LNCAP (cell line): Measurements from ENCODE around the gene MCF2L2.

ENCODE experiments used
- TF ChIP-seq, protein P1 (sequence below): fragments of 450-650 bp; IDR thresholded peaks from 2 replicates; pipeline ENCODE4 v1.5.1; 2017; ENCODE audit warnings: mild to moderate bottlenecking

MCF2L2 gene

DNA sequence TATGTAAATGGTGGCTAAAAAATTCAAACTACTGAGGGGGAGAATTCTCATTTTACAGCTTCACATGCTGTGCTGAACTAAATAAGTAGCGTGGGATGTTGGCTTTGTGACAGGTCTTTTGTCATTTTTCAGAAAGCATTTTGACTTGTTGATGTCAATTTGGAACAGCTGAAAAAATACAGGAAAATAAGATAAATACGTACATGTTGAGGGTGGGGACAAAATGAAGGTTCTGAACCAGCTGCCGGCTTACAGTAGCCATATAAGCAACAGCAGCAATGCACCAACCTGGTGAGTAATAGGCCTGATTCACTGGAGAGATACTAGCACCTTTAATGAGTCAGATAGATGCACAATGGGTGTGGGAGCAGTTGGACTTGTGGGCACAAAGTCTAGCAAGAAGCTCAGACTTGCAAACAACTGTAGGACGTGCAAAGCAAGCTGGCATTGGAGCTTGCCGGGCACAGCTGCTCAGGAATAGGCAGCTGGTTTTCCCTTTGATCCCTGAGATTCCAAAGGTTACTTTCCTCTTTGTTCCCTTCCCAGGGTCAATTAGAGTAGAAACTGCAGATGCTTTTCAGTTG, 162.5 kb downstream of the MCF2L2 start:
- TF ChIP-seq, protein P1, sequence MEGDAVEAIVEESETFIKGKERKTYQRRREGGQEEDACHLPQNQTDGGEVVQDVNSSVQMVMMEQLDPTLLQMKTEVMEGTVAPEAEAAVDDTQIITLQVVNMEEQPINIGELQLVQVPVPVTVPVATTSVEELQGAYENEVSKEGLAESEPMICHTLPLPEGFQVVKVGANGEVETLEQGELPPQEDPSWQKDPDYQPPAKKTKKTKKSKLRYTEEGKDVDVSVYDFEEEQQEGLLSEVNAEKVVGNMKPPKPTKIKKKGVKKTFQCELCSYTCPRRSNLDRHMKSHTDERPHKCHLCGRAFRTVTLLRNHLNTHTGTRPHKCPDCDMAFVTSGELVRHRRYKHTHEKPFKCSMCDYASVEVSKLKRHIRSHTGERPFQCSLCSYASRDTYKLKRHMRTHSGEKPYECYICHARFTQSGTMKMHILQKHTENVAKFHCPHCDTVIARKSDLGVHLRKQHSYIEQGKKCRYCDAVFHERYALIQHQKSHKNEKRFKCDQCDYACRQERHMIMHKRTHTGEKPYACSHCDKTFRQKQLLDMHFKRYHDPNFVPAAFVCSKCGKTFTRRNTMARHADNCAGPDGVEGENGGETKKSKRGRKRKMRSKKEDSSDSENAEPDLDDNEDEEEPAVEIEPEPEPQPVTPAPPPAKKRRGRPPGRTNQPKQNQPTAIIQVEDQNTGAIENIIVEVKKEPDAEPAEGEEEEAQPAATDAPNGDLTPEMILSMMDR: no peak

DNA sequence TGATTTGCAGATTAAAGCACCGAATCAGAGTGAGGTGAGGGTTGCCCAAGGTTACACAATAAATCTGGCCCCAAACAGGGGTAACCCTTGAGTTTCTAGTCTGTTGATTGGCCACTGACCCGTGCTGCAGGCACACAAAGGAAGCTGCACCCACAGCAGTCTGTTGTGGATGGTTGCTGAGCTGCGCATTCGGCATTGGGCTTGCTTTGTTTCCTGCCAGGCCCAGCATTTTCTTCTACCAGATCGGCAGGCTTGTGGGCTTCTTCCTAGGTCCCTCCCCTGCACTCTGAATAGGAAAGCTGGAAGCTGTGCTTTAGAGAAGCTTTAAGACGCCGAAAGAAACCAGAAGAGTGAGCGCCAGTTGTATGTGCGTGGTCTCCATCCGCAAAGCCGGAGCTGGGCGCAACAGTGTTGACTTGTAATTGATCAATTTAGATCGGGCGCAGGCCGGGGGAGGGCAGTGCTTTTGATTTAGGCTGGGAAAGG, 163.2 kb downstream of the MCF2L2 start:
- TF ChIP-seq, protein P1: no peak

DNA sequence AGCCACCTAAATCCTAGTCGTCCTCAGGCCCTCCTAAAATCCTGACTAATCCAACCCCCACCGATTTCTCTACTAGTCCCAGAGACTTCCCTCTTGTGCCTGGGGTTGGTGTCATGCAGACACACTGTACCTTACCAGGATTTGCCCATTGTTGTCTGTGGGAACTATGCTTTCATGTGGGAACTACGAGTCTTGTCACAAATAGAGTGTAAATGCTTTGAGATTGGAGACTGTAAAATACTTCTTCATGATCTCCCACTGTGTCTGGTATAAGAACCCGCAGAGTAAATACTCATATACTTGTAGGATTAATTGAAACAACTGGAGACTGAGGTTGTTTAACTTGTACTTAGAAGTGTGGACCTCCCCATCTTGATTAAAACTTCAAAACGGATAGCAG, 164.2 kb downstream of the MCF2L2 start:
- TF ChIP-seq, protein P1: no peak

DNA sequence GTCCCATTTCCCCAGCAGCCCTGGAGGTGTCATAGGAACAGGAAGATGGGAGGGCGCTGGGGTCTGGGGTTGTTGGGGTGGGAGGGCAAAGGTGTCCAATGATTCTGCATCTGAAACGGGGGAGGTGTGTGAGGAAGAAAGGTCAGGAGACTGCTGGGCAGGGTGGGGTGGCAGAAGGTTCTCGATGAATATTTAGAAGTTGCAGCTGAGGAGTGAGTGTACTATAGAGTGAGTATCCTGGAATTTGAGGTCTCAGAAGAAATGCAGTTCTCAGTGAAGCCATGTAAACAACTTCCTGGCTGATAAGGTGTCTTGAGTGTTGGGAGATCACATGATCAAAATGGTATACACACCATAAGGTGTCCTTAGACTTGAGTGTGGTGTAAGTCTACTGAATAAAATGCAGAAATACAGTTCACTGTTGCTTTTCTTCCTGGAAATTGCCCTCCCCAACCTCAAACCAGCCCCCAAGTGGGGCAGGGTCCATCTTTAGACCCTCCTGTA, 165.5 kb downstream of the MCF2L2 start:
- TF ChIP-seq, protein P1: no peak

- TF ChIP-seq, protein P1: no peak
Observed at GRCh38 chr3:183261151-183261724, 167.2 kb downstream of the MCF2L2 start.

GRCh38 chr3:183260167-183260904, 168.1 kb downstream of the MCF2L2 start:
- TF ChIP-seq, protein P1: no peak

- TF ChIP-seq, protein P1: no peak
Observed at GRCh38 chr3:183259621-183260020, 168.8 kb downstream of the MCF2L2 start.
